OCI-LY7 (cell line): ENCODE results near the gene GNB5.

Source experiments
- CTCF ChIP-seq: fragments of 200-600 bp; sonication (generic); conservative IDR thresholded peaks from 2 replicates; pipeline ENCODE4 v1.5.1; 2014; ENCODE audit warnings: mild to moderate bottlenecking, antibody characterized with exemption, low read length, moderate library complexity, mixed read lengths
- EZH2phosphoT487 ChIP-seq: fragments of 200-600 bp; sonication (generic); IDR thresholded peaks from 2 replicates; pipeline ENCODE4 v1.6.1; 2018; ENCODE audit warnings: low read depth, borderline replicate concordance, mild to moderate bottlenecking, mixed run types, antibody characterized with exemption, low read length, moderate library complexity, mixed read lengths

GRCh38 chr15:52221730-52222129, 30.5 kb upstream of the GNB5 start:
- TF ChIP-seq EZH2phosphoT487 = no peak
- no peak for TF ChIP-seq CTCF
